Measurements from ENCODE around the gene ECE1. TPM values are rescaled to one million over a fixed set of nuclear protein-coding genes. Genes with fewer than 3 reads are reported as not detected.

The ECE1 gene
- total RNA-seq, 2 donors from 2014 or later = 99.0 to 149 TPM

- H3K27ac ChIP-seq = no peak overlapping the region
- H3K27me3 ChIP-seq = no peaks in the 10 kb centered on the region
- no peaks in the 10 kb centered on the region for H3K36me3 ChIP-seq
Observed at GRCh38 chr1:21168444-21168843, 121.8 kb downstream of the ECE1 start.

More at GRCh38 chr1:21168444-21168843, 121.8 kb downstream of the ECE1 start:
- H3K9ac ChIP-seq (ENCODE audit: low read depth in 2 of 2, low read length in 2 of 2) = no peak overlapping the region
- H3K4me3 ChIP-seq = no peak overlapping the region
- TF ChIP-seq CTCF (IDR thresholded peaks at IDR 0.05) = no peak
- DNase-seq = no peak
- intact Hi-C loops (cut with DNase I) = no loop called here
- H3K4me1 ChIP-seq = no peaks in the 10 kb centered on the region
- no peaks in the 10 kb centered on the region for H3K9me3 ChIP-seq

Other genes starting within 250 kb of the ECE1 start
- gene EIF4G3, start 113.6 kb downstream of the ECE1 start, total RNA-seq = 10 to 100 TPM; 70.3 to 70.5 TPM
- gene NBPF3, start 149.7 kb upstream of the ECE1 start, total RNA-seq = 1 to 10 TPM; 4.7 to 8.0 TPM
- 1 to 10 TPM; 1.6 to 1.7 TPM for gene ALPL, start 219.0 kb upstream of the ECE1 start, total RNA-seq